Measurements from ENCODE around the gene MAP4K5.
"Not testable (repeated sequence)": the region's sequence is repeated elsewhere in the genome, so short reads cannot be mapped to it uniquely, and the experiment has no call there.

Gene MAP4K5

DNA sequence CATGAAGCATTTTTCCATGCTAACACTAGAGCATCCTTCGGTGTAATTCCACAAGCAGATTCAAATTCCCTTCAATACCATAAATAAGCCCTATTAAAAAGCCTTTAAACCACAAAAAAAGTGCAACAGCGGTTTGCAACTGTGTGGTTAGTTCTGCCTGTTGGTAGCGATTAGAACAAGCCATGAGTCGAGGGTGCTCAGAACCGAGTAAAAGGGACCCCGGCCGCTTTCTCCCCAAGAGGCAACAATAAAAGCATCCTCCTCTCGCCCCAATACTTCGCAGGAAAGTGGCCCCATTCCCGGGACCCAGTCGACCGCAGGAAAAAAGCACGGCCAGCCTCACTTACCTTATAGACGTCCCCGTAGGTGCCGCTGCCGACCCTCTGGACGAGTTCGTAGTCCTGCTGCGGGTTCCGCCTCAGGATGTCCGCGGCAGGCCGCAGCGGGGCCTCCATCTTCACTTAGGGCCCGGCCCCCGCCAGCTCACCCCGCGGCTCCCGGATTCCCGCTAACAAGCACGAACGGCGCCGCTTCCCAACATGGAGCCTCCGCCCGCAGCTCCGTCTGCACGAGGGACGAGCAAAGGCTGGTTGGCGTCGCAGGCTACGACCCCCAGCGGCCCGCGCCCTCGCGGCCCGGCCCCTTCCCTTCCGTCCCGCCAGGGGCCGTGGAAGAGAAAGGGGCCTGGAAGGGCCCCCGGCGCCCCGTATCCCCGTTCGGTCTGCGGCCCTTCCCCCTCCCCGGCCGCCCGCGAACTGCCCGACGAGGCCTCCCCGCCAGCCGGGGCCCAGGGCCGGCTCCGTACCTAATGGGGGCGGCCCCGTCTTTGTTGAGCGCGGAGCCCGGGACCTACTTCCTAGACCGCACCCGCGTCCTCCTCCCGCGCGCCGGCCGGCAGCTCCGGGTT is 521 bp downstream of the MAP4K5 start:
- peak; percentile 43 for DNase-seq

DNA sequence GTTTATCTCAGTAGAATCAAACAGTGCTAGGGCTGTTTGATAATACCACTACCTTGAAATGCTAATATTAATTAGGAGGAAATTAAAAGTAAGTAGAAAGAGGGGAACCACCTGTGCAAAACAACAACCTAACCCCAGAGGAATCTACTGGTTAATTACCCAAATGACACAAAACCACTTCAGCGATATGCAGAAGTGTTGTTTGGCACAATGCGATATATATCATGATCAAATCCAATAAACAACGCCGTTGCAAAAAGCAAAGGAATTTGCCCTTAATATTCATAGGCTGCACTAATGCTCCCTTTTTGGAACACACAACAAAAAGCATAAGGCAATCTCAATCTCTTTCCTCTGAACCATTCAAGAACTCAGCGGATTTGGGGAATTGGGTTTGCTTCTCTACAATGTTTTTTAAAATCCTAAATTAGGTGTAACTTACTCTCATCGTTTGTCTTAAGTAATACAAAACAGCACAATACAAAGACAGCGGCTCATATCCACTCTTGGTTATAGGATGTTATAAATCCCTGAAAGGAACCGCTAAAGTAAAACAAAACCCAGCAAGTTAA is 1.5 kb downstream of the MAP4K5 start:
- no peak for DNase-seq

DNA sequence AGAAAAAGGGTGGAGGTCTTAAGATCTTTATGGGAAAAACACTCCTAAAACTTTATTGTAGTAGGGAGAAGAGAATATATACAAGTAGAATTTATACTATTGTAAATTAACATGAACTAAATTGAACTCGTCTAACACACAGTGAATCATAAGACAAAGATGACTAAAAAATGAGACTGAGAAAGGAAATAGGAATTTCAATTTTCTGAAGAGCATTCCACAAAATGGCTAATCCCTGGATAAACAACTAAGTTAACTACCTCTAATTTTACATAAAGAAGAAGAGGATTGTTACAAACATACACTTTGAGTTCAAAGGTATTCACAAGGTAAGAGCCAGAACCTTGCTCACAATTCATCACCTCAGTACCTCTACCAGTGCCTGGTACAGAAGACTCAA is 2.0 kb downstream of the MAP4K5 start:
- peak; percentile 60 for DNase-seq

DNA sequence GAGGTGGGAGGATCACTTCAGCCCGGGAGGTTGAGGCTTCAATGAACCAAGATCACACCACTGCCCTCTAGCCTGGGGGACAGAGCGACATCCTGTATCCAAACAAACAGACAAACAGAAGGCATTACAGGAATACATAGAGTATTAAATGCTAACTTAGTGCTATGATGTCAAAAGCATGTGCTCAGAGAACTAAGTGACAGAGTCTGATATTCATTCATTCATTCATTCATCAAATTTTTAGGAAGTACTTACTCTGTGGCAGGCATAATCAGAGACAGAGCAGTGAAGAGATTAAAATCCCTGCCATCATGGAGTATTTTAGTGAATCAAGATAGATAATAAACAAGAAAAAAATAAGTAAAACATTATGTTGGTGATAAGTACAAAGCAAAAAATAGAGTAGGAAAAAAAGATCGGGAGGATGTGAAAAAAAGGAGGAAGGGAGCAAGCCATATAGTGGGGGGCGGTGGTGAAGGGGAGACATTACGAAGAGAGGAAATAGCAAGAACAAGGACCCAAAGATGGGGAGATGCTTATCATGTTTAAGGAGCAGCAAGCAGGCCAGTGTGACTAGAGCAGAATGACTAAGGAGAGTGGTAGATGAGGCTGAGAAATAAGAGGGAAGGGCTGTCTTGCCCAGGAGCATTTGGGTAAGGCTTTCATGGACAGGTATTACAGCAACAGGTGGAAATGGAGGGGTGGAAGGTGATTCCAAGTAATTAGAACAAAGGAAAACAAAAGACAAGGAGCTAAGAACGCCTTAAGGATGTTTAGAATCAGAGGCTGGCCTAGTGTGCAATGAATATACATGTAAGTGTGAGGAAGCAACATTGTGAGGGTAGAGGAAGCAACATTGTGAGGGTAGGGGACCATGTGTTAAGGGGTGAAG is 2.8 kb downstream of the MAP4K5 start:
- peak; percentile 7 for DNase-seq

DNA sequence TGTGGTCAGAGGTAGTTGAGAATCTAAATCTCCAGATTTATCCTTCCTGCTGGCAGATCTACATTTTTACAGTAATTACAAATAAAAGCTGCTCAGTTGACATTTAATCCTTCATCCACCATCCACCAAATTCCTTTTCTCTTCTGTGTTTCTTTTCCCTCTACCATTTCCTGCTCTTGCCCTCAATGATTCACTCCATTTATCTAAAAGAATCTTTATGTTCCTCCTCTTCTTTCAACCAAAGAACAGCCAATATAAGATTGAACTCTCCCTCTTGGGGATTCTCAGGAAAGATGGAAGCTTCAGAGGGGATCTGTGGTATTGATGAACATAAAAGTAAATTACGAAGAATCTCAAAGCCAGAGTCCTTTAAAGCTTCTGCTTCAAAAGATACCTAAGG is 4.4 kb downstream of the MAP4K5 start:
- peak; percentile 66 for DNase-seq

DNA sequence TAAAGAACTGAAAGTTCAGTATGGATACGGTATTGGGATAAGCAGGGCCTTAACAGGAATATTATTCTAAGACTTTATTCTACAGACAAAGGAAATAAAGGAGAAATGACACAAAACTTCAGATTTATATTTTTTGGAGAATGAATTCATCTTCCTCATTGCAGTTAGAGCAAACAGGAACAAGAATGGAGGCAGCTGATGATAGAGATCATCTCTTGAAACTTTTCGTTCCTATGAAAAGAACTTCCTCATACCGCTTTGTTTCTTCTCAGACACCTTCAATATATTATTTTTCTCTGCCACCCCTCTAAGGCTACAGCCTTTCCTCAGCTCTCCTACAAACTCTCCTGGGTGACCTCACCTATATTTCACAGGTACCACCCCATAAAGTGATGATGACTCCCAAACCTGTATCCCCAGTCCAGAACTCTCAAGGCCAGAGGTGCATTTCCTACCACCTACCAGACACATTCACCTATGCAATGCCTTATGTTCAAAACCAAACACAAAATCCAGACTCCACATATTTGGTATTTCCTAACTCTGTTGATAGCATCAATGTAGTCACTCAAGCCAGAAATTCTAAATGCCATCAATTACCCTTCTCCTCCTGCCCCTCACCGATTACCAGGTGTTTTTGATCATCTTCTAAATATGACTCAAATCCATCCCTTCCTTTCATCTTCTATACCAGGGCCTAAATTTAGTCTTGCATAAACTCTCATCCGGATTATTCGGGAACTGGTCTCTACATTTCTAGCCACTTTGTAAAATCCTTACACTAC is 7.4 kb downstream of the MAP4K5 start:
- DNase-seq = no peak

DNA sequence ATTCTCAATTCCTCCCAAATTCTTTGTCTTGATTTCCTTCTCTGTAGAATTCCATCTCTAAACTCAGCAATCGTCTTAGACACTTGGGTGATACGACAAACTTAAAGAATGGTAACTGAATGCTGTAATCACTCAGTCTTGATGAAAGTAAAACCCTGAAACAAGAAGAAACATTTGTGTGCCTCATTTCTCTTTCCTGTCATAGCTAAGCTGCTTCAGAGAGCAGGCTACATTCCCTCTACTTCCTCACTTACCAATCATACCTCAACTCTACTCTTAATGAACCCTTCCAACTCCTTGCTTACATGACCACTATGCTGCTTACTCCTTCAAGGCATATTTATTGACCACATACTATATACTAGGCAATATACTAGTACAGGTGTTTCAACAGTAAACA is 8.3 kb downstream of the MAP4K5 start:
- DNase-seq = no peak

DNA sequence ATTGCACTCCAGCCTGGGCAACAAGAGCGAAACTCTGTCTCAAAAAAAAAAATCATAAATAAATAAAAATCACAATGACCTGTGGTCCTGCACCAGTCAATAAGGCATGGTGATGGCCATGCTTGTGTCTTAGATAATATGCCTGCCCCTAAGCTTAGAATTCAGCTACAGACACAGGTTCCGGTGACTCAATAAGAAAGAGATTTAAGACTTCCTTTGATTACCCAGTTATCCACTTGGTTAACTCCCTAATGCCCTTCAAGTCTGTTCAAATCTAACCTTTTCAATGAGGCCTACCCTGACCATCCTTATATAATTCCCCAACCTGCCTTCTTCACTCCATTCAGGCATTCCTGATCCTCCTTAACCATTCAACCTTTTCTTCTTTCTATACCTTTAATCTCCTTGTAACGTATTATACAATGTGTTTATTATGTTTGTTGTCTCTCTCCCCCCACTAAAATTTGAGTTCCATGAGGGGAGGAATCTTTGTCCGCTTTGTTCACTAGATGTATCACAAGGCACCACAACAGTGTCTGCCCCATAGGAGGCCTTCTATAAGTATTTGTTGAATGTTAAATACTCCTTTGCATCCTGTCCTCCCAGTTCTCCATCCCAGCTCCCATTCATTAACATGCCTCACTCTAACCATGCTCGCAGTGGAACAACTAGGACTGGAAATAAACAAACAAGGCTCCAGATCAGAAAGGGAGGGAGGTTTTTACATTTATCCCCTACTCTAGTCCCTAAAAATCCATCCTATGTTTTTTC is 8.9 kb downstream of the MAP4K5 start:
- DNase-seq = no peak

DNA sequence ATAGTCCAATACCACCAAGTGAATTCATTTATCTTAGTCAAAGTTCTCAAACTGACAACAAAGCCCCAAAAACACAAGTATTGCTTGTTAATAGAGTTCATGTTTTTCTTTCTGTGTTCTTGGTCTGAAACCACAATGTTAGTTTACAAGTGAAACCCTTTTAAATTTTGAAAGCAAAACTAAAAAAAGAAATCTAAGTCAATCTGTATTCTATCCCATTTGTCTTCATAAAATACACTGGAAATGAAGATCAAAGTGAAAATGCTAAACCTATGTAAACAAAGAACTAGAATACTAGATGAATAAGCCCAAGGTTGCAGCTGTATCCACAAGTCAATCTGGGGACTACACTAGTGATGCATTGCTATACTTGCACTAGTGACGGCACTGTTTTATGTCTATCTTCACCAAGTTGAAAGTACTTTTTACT is 10.4 kb downstream of the MAP4K5 start:
- DNase-seq = peak; percentile 5

DNA sequence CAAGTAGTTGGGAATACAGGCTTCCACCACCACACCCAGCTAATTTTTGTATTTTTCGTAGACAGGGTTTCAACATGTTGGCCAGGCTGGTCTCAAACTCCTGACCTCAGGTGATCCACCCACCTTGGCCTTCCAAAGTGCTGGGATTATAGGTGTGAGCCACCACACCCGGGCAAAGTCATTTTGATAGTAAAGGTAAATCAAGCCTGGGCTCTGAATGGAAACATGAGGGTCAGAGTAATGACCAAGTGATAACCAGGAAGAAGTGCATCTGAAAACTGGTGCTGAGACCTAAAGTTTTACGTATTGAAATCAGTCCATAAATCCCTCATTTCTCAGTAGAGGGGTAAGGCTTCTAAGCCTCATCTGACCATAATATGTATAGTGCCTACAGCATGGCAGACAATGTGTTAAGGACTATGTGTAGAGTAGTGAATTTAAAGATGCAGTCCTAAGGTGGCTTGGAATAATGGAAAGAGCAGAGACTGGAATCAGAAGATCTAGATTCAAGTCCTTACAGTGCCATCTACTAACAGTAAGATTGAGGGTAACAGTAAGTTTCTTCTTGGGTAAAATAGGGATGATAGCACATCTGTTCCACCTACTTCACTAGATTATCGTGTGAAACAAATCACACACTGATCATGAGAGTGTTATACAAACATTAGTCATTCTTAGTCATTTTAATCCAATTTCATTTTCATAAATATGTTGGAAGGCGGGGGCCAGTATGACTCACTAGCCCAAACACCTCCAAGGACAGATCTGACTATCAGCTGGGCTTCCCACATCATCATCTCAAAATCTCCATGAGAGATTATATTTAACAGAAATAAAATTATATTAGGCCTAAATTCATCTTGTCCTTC is 11.2 kb downstream of the MAP4K5 start:
- DNase-seq = peak; percentile 87

DNA sequence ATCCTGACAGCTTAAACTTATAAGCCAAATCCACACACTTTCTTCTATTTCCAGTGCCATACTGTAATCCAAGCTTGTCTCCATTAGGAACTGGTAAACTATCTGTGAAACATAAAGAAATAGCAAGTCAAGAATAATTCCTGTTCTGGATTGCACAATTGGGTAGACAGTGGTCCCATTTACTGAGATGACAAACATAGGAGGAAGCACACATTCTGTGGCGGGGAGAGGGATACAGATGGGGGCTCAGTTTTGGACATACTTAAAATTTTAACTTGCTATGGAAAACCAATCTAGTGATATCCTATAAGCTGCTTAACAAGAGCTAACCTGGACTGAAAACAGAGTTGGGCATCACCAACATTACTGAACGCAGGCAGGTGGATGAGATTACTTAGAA is 16.3 kb downstream of the MAP4K5 start:
- DNase-seq = no peak

DNA sequence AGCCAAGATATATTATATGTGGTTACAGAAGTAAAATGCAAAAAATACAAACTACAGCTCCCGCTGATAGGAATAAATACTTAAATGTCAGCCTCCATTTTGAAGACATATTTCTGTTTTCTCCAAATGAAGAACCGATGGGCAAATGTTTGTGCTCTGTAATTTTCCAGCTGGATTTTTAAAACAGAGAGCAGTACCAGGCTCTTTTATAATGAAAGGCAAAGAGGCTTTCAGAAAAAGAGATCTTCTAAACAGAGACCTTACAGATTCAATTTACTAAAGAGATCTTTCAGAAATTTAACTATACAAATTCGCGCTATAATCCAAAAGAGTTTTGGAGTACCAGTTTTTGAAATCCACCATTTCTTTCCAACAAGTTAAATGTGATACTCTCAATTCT is 19.9 kb downstream of the MAP4K5 start:
- no peak for DNase-seq

DNA sequence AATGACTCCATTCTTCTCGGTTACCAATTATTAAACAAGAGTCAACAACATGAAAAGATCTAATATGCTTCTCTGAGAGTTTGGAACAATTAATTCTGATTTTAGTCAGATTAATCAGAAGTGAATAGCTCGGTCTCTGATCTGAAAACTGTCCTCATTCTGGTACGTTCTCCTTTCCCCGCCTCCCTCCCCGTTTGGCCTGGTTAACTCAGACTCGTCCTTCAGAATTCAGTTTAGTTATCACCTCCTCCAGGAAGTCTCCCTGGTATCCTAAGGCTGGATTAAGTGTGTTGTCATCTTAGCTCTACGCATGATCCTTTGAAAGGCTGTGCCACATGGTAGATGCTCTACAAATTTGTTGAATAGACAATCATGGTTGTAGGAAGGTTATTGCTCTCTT is 22.2 kb downstream of the MAP4K5 start:
- no peak for DNase-seq

DNA sequence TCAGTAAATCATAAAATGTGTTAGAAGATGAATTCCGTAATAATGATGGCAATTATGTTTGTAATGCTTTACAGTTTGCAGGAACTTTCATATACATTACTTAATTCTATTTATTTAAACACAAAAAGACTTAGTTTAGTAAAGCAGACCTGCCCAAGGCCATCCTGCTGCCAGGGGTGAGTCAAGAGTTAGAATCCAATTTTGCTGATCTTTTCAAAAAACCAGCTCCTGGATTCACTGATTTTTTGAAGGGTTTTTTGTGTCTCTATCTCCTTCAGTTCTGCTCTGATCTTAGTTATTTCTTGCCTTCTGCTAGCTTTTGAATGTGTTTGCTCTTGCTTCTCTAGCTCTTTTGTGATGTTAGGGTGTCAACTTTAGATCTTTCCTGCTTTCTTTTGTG is 25.3 kb downstream of the MAP4K5 start:
- DNase-seq = not testable (repeated sequence)

DNA sequence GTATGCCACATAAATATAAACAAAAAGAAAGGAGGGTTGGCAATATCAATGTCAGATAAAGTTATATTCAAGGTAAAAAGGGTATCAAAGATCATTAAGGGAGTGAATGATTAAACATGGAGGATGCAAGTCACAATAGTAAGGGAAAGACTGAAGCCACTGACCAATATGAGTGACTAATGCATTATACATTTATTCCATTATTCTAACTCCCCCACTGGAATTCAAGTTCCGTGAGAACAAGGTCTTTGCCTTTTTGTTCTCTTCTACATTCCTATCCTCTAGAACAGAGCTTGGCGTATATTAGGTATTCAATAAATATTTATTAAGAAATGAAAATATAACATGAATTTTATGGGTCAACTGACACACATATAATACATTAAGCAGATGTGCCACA is 30.7 kb downstream of the MAP4K5 start:
- peak; percentile 91 for DNase-seq

DNA sequence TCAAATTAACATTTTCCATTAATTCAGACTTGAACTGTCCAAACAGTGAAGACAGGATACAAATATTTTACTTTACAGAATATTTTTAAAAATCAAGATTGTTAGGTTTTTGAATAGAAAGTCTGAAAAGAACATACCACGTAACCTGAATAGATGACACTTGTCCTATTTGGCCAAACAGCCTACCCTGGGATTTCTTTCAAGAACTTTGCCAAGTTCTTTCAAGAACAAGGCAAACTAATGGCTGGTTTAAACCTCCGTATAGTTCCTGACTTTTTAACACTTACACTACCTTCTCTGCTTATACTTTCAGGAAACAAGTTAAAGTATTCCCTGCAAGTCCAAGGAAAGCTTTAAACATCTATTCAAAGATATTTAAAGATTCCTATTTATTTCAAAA is 35.0 kb downstream of the MAP4K5 start:
- DNase-seq = no peak

DNA sequence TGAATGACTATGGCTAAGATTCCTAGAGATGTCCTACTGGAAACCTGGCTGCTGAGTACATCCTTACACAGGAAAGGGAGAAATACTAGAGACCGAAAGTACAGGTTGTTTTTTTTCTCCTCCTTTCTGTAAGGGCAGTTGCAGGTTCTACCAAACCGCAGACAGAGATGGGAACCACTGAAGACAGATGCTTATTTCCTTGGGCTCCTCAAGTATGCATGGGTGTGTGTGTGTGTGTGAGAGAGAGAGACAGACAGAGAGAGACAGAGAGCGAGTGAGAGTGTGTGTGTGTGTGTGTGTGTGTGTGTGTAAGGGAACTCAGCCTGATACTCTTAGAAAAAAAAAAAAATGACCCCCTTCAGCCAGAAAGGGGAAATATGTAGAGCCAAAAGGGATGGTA is 42.5 kb downstream of the MAP4K5 start:
- no peak for DNase-seq

DNA sequence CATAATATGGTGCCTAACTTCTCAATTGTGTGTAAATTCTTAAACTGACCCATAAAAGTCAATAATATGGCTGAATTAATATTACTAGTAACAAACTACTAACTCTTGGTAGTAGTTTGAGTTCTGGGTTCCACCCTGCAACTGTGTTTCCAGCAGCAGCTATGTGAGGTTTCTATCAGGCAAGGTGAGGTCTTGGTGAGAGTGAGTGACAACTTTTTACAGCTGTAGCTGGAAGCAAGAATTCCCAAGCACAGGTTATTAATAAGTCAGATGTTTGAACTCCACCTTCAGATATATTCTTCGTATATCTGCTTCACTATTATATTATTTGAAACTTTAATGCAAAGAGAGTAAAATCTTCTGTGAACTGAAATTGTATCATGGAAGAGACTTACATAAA is 43.8 kb downstream of the MAP4K5 start:
- DNase-seq = no peak

DNA sequence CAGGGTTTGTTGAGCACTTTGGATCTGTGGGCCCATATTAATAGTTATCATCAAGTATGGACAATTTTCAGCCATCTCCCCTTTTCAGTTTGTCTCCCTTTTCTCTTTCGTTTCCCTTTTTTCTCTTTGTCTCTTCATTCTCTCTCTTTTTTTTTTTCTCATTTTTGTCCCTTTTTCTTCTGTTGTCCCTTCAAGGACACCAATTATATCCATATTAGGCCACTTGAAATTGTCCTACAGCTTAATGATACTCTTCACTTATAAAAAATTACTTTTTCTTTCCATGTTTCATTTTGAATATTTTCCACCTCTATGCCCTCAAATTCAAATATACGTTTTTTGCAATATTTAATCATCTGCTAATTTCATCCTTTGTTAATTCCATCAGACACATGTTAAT is 53.3 kb downstream of the MAP4K5 start:
- DNase-seq = no peak

DNA sequence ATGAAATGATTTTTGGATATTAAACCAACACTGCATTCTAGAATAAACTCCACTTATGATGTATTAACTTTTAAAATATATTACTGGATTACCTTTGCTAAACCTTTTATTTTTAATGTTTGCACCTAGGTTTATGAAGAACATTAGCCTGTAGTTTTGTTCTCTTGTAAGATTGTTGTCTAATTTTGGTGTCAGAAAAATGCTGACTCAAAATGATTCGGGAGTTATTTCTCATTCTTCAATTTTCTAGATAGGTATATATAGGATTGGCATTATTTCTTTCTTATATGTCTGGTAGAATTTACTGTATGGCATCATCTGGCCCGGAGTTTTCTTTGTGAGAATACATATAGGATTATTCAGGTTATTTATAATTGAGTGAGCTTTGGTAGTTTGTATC is 54.6 kb downstream of the MAP4K5 start:
- DNase-seq = no peak

DNA sequence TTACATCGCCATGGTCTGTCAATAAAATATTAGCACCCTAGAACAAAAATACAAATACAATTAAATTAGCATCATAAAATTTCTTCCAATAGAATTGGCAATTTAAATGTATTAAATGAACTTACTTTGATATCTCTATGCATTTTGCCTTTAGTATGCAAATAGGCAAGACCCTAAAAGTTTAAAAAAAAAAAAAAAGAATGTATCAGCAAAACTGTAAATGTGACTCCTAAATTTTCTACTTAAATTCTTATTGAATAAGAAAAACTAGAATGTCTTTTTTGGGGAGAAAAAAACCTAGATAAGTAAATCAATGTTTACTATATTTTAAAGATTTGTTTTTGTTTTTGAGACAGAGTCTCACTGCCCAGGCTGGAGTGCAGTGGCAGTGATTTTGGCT is 56.2 kb downstream of the MAP4K5 start:
- DNase-seq = no peak

Data from fibroblast of skin of scalp (primary cell).